GM18511 (cell line): ENCODE results near the gene LIM2.
"Not testable (repeated sequence)": the region's sequence is repeated elsewhere in the genome, so short reads cannot be mapped to it uniquely, and the experiment has no call there.

Experiments
- ATAC-seq: cut with Tn5 transposase; IDR thresholded peaks from one replicate; pipeline ENCODE4 v1.9.1; 2021; ENCODE audit warnings: mild to moderate bottlenecking, moderate library complexity; ENCODE audit not compliant: unreplicated experiment

The LIM2 gene, protein sequence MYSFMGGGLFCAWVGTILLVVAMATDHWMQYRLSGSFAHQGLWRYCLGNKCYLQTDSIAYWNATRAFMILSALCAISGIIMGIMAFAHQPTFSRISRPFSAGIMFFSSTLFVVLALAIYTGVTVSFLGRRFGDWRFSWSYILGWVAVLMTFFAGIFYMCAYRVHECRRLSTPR

DNA sequence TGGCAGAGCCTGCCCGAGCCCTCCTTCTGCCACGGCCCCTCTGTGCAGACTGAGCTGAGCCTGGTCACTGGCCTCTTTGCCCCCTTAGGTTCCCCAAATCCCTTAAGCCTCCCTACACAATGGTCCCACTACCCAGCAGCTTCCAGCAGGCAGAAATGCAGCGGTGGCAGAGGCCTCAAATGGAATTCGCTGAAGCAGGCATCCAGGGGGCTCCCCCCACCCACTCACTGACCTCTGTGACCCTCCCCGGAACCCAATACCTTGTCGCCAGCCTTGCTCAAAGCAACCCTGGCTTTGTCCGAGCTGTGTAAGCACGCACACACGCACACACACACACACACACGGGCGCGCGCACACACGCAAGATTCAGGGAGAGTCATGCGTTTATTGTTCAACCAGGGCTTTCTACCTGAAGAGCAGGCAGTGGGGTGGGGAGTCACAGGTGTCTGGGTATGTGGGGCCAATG is at the start of gene LIM2:
TSS of gene LIM2 (minus strand) at position 51 of the 466 bp plus-strand sequence. CDS start 531 bp downstream, outside the sequence.
- no peak for ATAC-seq

DNA sequence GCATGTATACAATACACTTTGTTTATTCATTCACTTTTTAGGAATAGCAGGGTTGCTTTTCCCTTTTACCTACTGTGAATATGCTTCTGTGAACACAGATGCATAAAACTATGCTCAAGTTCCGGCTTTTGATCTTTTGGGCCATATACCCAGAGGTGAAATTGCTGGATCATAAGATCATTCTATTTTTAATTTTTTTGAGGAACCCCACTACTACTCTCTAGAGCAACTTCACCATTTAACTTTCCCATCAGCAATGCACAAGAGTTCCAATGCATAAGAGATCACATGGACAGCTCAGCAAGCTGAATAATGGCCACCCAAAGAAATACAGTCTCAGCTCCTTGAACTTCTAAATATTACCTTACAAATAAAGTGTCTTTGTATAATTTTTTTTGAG is 46.7 kb upstream of the LIM2 start:
- no peak for ATAC-seq

DNA sequence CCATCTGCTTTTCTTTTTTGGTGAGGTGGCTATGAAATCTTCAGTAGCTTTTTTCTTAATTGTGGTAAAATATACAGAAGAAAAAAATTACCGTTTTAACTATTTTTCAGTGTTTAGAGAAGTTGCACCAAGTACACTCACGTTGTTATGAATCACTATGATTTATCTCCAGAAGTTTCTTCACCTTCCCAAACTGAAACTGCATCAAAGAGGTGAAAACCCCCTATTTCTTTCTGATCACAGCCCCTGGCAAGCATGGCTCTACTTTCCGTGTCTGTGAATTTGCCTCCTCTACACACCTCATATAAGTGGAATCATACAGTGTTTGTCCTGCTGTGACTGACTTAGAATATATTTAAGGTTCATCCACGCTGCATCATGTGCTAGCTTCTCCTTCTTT is 45.3 kb upstream of the LIM2 start:
- ATAC-seq, result no peak

- ATAC-seq, result no peak
Observed at GRCh38 chr19:51431124-51431523, 43.4 kb upstream of the LIM2 start.

- ATAC-seq, result no peak
Observed at GRCh38 chr19:51430221-51430620, 42.4 kb upstream of the LIM2 start.

DNA sequence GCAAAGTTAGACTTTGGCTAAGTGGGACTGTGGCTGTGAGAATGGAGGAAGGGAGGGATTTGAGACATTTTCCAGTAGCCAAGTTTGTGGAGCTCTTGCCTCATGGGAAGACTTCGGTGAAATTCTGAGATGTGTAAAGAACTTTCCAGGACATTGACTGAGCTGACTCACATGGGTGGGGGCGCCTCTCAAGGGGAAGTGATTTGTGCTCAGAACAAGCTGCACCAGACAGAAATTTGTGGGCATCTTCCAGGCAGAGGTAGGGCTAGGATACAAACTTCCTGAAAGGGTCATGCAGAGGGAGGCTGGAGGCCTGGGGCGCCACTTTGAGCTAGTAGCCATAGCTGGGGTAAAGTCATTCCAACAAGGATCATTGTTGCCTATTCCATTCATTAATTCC is 39.4 kb upstream of the LIM2 start:
- no peak for ATAC-seq

DNA sequence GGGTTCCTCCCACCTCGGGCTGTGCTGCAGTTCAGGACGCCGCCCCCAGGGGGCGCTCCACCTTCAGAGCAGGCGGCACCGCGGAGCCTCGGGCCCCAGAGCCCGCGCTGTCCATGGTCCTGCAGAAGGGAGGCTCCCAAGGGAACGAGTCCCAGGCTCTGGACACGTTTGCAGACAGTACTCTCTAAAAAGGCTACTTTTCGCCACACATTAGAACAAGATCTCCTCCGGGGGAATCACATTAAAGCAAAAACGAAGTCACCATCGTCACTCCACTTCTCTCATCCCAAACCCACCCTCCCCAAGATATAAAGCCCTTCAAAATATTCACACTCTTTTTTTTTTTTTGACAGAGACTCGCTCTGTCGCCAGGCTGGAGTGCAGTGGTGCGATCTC is 34.3 kb upstream of the LIM2 start:
- no peak for ATAC-seq

DNA sequence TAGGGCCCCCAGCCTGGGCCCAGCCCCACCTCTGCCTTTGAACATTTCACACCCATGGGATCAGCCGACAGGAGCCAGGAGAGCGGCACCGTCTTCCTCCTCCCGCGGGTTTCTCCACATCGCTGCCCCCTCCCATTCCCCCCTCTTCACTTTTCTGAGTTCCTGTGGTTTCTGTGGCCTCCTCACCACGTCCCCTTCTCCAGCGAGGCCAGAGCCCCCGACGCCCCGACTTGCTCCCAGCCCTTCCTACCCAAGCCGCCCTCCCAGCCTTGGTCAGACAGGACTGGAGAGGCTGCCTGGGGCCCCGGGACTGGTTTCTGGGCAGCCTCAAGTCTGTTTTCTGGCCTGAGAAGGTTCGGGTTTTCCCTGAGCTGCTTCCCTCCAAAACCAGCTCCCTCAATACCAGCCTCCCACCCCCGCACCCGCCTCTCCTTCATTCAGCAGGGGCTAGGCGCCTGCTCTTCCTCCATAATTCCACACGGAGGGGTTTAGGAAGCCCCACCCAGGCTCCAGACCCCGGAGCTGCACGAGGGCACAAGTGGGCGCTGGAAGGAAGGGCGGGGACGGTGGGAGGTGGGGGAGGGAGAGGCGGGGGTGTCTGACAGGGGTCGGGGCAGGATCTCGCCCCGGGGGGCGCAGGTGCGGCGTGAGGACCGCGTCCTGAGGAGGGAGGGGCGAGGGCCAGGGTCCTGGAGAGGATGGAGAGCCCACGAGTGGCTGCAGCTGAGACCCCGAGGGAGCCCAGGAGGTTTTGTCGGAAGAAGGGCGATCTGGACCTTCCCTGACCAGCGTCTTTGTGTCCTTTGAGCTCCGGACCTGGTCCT is 33.7 kb upstream of the LIM2 start:
- no peak for ATAC-seq

DNA sequence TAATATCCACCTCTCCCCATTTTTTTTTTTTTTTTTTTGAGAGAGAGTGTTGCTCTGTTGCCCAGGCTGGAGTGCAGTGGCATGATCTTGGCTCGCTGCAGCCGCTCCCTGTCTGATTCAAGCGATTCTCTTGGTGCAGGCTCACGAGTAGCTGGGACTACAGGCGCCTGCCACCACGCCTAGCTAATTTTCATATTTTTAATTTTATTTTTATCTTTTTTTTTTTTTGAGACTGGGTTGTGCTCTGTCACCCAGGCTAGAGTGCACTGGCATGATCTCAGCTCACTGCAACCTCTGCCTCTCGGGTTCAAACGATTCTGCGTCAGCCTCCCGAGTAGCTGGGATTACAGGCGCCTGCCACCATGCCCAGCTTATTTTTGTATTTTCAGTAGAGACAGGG is 32.7 kb upstream of the LIM2 start:
- not testable (repeated sequence) for ATAC-seq

DNA sequence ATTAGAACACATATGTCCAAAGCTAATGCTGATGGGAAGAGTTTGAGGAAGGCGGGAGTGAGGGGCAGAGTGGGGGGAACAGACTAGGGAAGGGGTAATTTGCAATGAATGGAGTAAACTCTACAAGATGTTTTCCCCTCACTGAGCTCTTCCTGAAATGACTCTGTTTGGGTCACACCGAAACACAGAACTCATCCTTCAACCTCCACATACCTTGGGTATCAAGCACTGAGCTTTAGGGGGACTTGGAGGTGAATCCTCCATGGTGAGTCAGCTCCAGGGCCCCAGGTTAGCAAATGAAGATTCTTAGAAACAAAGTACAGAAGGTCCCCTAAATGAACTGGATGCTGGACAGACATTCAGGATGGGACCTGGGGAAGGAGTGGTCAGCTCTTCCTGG is 30.9 kb upstream of the LIM2 start:
- ATAC-seq, result no peak

- ATAC-seq, result peak; percentile 52
Observed at GRCh38 chr19:51417810-51418157, 30.0 kb upstream of the LIM2 start.

- ATAC-seq, result peak; percentile 83
Observed at GRCh38 chr19:51417107-51417809, 29.5 kb upstream of the LIM2 start, which contains the start of gene SIGLEC10. SIGLEC10 (minus strand) TSS chr19:51417642; CDS start chr19:51417581, 61 bp downstream.

DNA sequence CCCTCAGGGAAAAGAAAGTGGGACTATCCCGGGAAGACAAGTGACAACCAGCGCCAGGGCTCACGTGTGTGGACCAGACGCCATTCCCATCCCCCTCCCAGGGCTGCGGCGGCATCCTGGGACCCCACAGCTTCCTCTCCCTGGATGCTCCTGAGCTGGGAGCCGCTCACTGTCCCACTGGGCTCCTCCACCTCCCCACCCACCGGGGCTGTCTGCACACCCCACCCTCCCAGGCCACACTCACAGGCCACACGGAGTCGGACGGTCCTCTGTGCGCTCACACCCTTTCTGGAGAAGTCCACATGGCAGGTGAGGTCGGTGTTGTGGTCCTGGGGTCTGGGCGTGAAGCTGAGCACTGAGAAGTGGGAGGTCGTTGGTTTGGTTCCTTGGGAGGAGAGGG is 28.6 kb upstream of the LIM2 start:
- ATAC-seq, result not testable (repeated sequence)

DNA sequence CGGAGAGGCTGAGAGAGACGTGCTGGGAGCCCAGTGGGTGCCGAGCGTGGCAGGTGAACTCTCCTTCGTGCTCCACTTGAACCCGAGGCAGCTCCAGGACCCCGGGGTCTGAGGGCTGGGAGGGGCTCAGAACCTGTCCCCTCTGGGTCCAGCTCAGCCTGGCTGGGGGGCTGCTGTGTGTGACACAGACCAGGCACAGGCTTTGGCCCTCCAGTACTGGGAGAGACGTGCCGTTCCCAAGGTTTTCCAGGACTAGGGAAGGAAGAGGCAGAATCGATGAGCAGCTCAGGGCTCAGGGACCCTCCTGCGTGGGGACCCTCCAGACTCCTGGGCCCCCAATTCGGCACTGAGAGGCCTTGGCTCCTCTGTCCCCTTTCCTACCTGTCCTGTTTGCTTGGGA is 27.4 kb upstream of the LIM2 start:
- ATAC-seq, result no peak

DNA sequence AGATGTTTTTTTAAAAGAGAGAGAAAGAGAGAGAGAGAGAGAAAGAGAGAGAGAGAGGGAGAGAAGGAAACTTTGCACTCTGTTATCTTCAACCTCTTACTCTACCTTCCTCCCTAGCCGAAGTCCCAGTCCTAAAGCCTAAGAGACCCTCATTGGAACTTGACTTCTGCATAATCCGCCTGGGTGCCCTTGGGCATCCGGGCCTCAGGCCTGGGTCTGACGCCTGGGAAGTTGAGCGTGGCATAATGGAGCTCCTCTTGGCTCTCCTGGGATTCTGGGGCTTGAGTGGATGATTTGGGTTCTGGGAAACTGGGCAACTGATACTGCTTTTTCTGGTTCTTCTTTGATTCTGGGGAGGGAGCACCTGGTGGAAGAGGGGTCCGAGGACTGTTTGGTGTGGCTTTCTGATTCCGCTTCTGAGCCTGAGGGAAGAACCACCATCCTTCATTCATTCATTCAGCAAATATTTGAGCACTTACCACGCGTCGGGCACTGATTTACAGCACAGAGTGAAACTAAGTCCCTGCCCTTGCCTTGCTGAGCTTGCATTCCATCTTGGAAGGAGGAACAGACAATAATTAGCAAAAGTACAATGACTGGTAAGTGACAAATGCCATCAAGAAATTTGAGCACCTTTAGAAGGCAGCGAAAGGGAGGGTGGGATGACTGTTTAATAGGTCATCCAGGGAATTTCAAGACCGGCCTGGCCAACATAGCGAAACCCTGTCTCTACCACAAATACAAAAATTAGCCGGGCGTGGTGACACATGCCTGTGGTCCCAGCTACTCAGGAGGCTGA is 23.4 kb upstream of the LIM2 start:
- ATAC-seq, result no peak

- ATAC-seq, result no peak
Observed at GRCh38 chr19:51407511-51408131, 19.8 kb upstream of the LIM2 start.

GRCh38 chr19:51402117-51402516 is 14.3 kb upstream of the LIM2 start:
- no peak for ATAC-seq

GRCh38 chr19:51399936-51400335 is 12.2 kb upstream of the LIM2 start:
- ATAC-seq, result not testable (repeated sequence)

DNA sequence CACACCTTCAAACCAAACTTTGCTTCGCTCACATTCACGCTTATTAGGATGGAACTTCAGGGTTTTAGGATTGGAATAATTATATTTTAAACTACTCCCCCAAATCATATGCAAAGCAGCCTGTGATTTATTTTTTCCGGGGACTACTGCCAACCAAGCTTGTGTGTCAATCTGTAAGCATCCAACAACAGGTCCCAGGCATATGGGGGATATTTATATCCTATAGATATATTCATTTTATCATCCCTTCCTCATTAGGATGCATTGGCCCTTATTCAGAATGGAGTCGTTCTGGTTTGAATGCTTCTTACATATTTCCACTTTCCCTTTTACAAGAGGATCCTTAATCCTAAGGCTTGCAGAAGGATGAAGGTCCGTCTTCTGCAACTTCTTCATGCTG is 11.5 kb upstream of the LIM2 start:
- ATAC-seq, result no peak

DNA sequence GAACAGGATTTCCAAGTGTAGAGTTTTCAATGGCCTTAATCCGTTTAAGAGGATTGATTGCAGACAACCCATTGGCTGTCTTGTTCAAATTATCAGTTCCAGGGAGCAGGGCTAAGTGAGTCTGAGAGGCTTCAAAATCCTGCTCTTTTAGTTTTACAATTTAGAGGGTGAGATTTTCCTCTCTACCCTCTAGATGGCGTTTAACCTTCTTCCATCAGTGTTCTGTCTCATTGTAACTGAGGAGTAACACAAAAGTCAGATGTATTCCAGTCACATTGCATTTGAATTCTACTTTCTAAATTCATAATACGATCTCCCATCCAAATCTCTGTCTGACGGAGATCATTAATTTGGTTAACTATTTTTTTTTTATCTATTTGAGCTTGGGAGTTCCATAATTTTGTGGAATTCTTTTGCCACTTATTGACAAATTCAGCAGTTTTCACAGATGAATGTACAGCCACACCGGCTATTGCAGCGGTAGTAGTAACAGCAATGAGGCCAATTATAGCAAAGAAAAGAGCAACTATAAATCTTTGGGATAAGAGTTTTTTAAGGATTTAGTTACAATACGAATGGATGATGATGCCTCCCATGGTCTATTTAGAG is 10.4 kb upstream of the LIM2 start:
- ATAC-seq, result no peak
